Bronchial epithelial cell (primary cell): ENCODE measurements around the gene FTSJ3. TPM values are rescaled to one million over a fixed set of nuclear protein-coding genes. Genes with fewer than 3 reads are reported as not detected.
"Not testable (repeated sequence)": the region's sequence is repeated elsewhere in the genome, so short reads cannot be mapped to it uniquely, and the experiment has no call there.

Source experiments
- DNase-seq: peaks from one replicate; pipeline ENCODE4 v3.0.0-alpha.2; 2010; ENCODE audit warnings: low read depth
- FAIRE-seq: peaks from 2 replicates; lab custom pipeline; 2011; peaks lifted over from hg19 to GRCh38; lab: Jason Lieb, UNC
- H3K27me3 ChIP-seq: 2 replicates; pipeline ENCODE4 v1.5.1; 2011; ENCODE audit warnings: low read length; ENCODE audit not compliant: control insufficient read depth, insufficient read depth
- H3K36me3 ChIP-seq: 2 replicates; pipeline ENCODE4 v1.5.1; 2011; ENCODE audit warnings: low read length; ENCODE audit not compliant: control insufficient read depth, insufficient read depth
- H3K4me3 ChIP-seq: 2 replicates; pipeline ENCODE4 v1.5.1; 2011; ENCODE audit warnings: mild to moderate bottlenecking, low read depth, low read length, control low read depth
- CTCF ChIP-seq: IDR thresholded peaks from 2 replicates; pipeline ENCODE4 v1.5.1; 2011; ENCODE audit warnings: mild to moderate bottlenecking, moderate library complexity, low read length, control low read depth, inconsistent platforms; ENCODE audit not compliant: insufficient read depth, severe bottlenecking
- total RNA-seq: library from RNA; depleted of rRNA; stranded (reverse); fragments of >200 nt; gene quantifications from 2 replicates; pipeline ENCODE4 v1.2.1, GENCODE V29; 2014

FTSJ3 gene
- 43.4 and 53.1 TPM in 2 replicates for total RNA-seq

GRCh38 chr17:63827002-63827800 is at the start of gene FTSJ3, which contains the start of gene PSMC5:
FTSJ3 (minus strand) TSS chr17:63827663; CDS start chr17:63826902, 761 bp downstream.
PSMC5 (plus strand) TSS chr17:63827431; CDS start chr17:63827491, 60 bp downstream.
- H3K4me3 ChIP-seq: peak within 1 kb of the TSS; percentile 65
- H3K36me3 ChIP-seq: peaks cover 36% of the 10 kb centered on the region
- H3K27me3 ChIP-seq: no peaks in the 10 kb centered on the region
- FAIRE-seq (peak; percentile 32), DNase-seq (peak; percentile 90)
- peak; percentile 52 for TF ChIP-seq CTCF

GRCh38 chr17:63874693-63875092 is 47.2 kb upstream of the FTSJ3 start:
- not testable (repeated sequence) for FAIRE-seq, DNase-seq, H3K36me3 ChIP-seq, H3K27me3 ChIP-seq, H3K4me3 ChIP-seq

- H3K36me3 ChIP-seq, FAIRE-seq, H3K27me3 ChIP-seq, H3K4me3 ChIP-seq, DNase-seq: not testable (repeated sequence)
Observed at GRCh38 chr17:63874061-63874626, 46.7 kb upstream of the FTSJ3 start.

- not testable (repeated sequence) for H3K4me3 ChIP-seq, H3K27me3 ChIP-seq, FAIRE-seq, H3K36me3 ChIP-seq, DNase-seq
Observed at GRCh38 chr17:63873577-63873976, 46.1 kb upstream of the FTSJ3 start, which contains the start of gene CSH2. CSH2 (minus strand) TSS chr17:63873677; CDS start chr17:63873614, 63 bp downstream.

- not testable (repeated sequence) for H3K36me3 ChIP-seq, DNase-seq, FAIRE-seq, H3K27me3 ChIP-seq, H3K4me3 ChIP-seq
Observed at GRCh38 chr17:63871646-63872365, 44.3 kb upstream of the FTSJ3 start.

- H3K4me3 ChIP-seq, H3K27me3 ChIP-seq, FAIRE-seq: not testable (repeated sequence)
Observed at GRCh38 chr17:63870292-63870665, 42.8 kb upstream of the FTSJ3 start.

GRCh38 chr17:63869491-63870291 is 42.2 kb upstream of the FTSJ3 start:
- H3K36me3 ChIP-seq, FAIRE-seq: not testable (repeated sequence)
- peak; percentile 63 for DNase-seq

More at GRCh38 chr17:63870292-63870665, 42.8 kb upstream of the FTSJ3 start:
- not testable (repeated sequence) for DNase-seq, H3K36me3 ChIP-seq

GRCh38 chr17:63866625-63867024 is 39.2 kb upstream of the FTSJ3 start:
- H3K36me3 ChIP-seq, FAIRE-seq, DNase-seq, H3K4me3 ChIP-seq, H3K27me3 ChIP-seq: not testable (repeated sequence)

More at GRCh38 chr17:63869491-63870291, 42.2 kb upstream of the FTSJ3 start:
- not testable (repeated sequence) for H3K27me3 ChIP-seq, H3K4me3 ChIP-seq
